ENCODE data around the gene SEC14L5.

DNA sequence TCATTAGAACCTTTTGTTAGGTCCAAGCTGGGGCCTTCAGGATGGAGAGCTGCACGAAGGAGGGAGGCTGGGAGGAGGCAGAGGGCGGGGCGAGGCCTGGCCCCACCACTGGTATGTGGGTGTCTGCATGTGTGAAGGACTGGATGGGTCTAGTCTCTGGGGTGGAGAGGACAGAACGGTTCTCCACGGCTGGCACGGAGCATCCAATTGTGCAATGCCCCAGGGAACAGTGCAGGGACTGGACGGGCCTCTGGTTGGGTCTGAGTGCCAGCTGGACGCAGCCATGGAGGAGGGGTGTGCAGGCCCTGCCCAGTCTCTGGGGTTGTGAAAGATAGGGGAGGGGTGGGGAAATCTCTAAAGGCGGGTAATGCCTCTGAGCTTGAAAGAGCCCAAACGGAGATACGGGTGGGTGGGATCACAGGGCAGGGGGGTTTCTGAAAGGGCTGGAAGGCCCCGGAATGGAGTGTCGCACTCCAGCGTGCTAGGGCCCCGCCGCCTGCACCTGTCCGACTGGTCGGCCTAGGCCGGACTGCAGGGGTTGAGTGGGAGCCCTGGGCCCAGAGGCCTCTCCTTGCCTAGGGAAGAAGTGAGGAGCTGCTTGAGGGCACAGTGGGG is 22.8 kb upstream of the SEC14L5 start:
- TF ChIP-seq POLR2A (IDR thresholded peaks at IDR 0.05; ENCODE audit: low read depth, low read length) (no peak), NR2C2 (IDR thresholded peaks at IDR 0.05; ENCODE audit: borderline replicate concordance, control insufficient read depth, insufficient read length, low read depth) (no peak), IRF4 (IDR thresholded peaks at IDR 0.05; ENCODE audit: low read depth, low read length) (no peak), TCF7 (IDR thresholded peaks at IDR 0.05; ENCODE audit: borderline replicate concordance) (no peak), KLF5 (IDR thresholded peaks at IDR 0.05; ENCODE audit: partially characterized antibody) (no peak), MTA3 (IDR thresholded peaks at IDR 0.05; ENCODE audit: borderline replicate concordance, low read length) (no peak), EZH2 (IDR thresholded peaks at IDR 0.05; ENCODE audit: borderline replicate concordance, control insufficient read depth, low read depth, low read length) (no peak), EP300 (IDR thresholded peaks at IDR 0.05; ENCODE audit: borderline replicate concordance in 1 of 2, control insufficient read depth in 1 of 2, low read depth in 2 of 2, low read length in 2 of 2) (no peak)
- TF ChIP-seq, protein P1, sequence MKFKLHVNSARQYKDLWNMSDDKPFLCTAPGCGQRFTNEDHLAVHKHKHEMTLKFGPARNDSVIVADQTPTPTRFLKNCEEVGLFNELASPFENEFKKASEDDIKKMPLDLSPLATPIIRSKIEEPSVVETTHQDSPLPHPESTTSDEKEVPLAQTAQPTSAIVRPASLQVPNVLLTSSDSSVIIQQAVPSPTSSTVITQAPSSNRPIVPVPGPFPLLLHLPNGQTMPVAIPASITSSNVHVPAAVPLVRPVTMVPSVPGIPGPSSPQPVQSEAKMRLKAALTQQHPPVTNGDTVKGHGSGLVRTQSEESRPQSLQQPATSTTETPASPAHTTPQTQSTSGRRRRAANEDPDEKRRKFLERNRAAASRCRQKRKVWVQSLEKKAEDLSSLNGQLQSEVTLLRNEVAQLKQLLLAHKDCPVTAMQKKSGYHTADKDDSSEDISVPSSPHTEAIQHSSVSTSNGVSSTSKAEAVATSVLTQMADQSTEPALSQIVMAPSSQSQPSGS (IDR thresholded peaks at IDR 0.05; ENCODE audit: low read length): no peak
- TF ChIP-seq, protein P2, sequence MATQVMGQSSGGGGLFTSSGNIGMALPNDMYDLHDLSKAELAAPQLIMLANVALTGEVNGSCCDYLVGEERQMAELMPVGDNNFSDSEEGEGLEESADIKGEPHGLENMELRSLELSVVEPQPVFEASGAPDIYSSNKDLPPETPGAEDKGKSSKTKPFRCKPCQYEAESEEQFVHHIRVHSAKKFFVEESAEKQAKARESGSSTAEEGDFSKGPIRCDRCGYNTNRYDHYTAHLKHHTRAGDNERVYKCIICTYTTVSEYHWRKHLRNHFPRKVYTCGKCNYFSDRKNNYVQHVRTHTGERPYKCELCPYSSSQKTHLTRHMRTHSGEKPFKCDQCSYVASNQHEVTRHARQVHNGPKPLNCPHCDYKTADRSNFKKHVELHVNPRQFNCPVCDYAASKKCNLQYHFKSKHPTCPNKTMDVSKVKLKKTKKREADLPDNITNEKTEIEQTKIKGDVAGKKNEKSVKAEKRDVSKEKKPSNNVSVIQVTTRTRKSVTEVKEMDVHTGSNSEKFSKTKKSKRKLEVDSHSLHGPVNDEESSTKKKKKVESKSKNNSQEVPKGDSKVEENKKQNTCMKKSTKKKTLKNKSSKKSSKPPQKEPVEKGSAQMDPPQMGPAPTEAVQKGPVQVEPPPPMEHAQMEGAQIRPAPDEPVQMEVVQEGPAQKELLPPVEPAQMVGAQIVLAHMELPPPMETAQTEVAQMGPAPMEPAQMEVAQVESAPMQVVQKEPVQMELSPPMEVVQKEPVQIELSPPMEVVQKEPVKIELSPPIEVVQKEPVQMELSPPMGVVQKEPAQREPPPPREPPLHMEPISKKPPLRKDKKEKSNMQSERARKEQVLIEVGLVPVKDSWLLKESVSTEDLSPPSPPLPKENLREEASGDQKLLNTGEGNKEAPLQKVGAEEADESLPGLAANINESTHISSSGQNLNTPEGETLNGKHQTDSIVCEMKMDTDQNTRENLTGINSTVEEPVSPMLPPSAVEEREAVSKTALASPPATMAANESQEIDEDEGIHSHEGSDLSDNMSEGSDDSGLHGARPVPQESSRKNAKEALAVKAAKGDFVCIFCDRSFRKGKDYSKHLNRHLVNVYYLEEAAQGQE (IDR thresholded peaks at IDR 0.05; ENCODE audit: low read depth, low read length): no peak
- TF ChIP-seq, protein P3, sequence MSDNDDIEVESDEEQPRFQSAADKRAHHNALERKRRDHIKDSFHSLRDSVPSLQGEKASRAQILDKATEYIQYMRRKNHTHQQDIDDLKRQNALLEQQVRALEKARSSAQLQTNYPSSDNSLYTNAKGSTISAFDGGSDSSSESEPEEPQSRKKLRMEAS (IDR thresholded peaks at IDR 0.05; ENCODE audit: low read depth, low read length): no peak
- TF ChIP-seq, protein P4, sequence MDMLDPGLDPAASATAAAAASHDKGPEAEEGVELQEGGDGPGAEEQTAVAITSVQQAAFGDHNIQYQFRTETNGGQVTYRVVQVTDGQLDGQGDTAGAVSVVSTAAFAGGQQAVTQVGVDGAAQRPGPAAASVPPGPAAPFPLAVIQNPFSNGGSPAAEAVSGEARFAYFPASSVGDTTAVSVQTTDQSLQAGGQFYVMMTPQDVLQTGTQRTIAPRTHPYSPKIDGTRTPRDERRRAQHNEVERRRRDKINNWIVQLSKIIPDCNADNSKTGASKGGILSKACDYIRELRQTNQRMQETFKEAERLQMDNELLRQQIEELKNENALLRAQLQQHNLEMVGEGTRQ (IDR thresholded peaks at IDR 0.05; ENCODE audit: borderline replicate concordance, low read depth, low read length): no peak
- TF ChIP-seq, protein P5, sequence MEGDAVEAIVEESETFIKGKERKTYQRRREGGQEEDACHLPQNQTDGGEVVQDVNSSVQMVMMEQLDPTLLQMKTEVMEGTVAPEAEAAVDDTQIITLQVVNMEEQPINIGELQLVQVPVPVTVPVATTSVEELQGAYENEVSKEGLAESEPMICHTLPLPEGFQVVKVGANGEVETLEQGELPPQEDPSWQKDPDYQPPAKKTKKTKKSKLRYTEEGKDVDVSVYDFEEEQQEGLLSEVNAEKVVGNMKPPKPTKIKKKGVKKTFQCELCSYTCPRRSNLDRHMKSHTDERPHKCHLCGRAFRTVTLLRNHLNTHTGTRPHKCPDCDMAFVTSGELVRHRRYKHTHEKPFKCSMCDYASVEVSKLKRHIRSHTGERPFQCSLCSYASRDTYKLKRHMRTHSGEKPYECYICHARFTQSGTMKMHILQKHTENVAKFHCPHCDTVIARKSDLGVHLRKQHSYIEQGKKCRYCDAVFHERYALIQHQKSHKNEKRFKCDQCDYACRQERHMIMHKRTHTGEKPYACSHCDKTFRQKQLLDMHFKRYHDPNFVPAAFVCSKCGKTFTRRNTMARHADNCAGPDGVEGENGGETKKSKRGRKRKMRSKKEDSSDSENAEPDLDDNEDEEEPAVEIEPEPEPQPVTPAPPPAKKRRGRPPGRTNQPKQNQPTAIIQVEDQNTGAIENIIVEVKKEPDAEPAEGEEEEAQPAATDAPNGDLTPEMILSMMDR (IDR thresholded peaks at IDR 0.05 in 2 of 3, conservative IDR thresholded peaks at IDR 0.05 in 1 of 3; ENCODE audit: control insufficient read depth in 2 of 3, extremely low read depth in 1 of 3, insufficient read depth in 1 of 3, low read depth in 3 of 3, low read length in 3 of 3): no peak
- TF ChIP-seq, protein P6, sequence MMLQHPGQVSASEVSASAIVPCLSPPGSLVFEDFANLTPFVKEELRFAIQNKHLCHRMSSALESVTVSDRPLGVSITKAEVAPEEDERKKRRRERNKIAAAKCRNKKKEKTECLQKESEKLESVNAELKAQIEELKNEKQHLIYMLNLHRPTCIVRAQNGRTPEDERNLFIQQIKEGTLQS (IDR thresholded peaks at IDR 0.05; ENCODE audit: borderline replicate concordance, extremely low read depth, low read depth, low read length): no peak

Data from GM12878 (cell line).